Calu3 (cell line): ENCODE results near the gene NAGPA. TPM values are rescaled to one million over a fixed set of nuclear protein-coding genes. Genes with fewer than 3 reads are reported as not detected.

Source experiments
- BruUV-seq: library from RNA; stranded (reverse); fragments of 400-500 nt; replicated peaks from 2 replicates; lab custom pipeline; 2021; lab: Mats Ljungman, UMichigan
- CTCF ChIA-PET: fragments of 300-600 bp; sonication (Branson Sonifier 250); formaldehyde crosslinking; loops from one replicate; lab custom pipeline; 2022; ENCODE audit warnings: antibody characterized with exemption; lab: Charles Lee
- DNase-seq: peaks from one replicate; pipeline ENCODE4 v3.0.0; 2022
- H3K27ac Mint-ChIP-seq: one replicate; pipeline ENCODE4 v1.8.0; 2022; ENCODE audit warnings: mixed read lengths; ENCODE audit not compliant: unreplicated experiment
- H3K27me3 Mint-ChIP-seq: one replicate; pipeline ENCODE4 v1.8.0; 2022; ENCODE audit warnings: mixed read lengths; ENCODE audit not compliant: unreplicated experiment
- H3K36me3 Mint-ChIP-seq: one replicate; pipeline ENCODE4 v1.8.0; 2022; ENCODE audit warnings: mild to moderate bottlenecking, moderate library complexity, mixed read lengths; ENCODE audit not compliant: insufficient read depth, unreplicated experiment
- H3K4me1 Mint-ChIP-seq: one replicate; pipeline ENCODE4 v1.8.0; 2022; ENCODE audit warnings: mild to moderate bottlenecking, low read depth, mixed read lengths; ENCODE audit not compliant: unreplicated experiment
- H3K4me3 Mint-ChIP-seq: one replicate; pipeline ENCODE4 v1.8.0; 2022; ENCODE audit warnings: mild to moderate bottlenecking, low read depth, moderate library complexity, mixed read lengths; ENCODE audit not compliant: unreplicated experiment
- H3K9me3 Mint-ChIP-seq: one replicate; pipeline ENCODE4 v1.8.0; 2022; ENCODE audit warnings: low read depth, mixed read lengths; ENCODE audit not compliant: unreplicated experiment
- intact Hi-C: fragments of 100-400 bp; cut with micrococcal nuclease; formaldehyde crosslinking; loops from one replicate; pipeline ENCODE4 v1.10.0; 2022; ENCODE audit not compliant: unreplicated experiment
- total RNA-seq: library from RNA; stranded (reverse); gene quantifications from 2 replicates; pipeline ENCODE4 v1.2.3, GENCODE V29; 2022
- TF ChIP-seq, protein P1 (sequence below): fragments of 200-600 bp; IDR thresholded peaks from one replicate; pipeline ENCODE4 v1.8.0; 2022; ENCODE audit warnings: antibody characterized with exemption; ENCODE audit not compliant: unreplicated experiment

Gene NAGPA
- total RNA-seq, 1 experiment from 2014 or later, result 16.1 TPM

DNA sequence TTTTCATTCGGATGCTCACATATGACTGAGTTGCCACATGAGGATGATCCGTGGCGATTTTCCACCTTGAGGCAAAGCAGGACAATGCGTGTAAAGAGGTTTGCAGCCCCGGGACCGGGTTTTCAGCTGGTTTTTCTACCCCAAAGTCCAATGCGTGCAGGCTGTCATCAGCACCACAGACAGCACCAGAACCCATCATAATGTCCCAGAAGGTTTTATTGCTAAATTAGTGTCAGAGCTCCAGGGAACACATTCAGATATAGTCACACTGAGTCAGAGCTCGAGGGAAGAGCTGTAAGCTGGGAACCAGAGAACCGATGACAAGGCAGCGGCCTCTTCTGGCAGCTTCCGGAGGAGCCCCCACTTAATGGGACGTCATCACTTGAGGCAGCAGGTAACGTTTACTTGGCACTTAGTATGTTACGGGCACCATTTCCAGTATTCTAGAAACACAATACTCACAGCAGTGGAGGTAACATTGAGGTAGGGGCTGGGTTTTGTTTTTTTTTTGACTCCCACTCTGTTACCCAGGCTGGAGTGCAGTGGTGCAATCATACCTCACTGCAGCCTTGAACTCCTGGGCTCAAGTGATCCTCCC, 8.9 kb upstream of the NAGPA start:
- Mint-ChIP-seq H3K9me3 (no peaks in the 10 kb centered on the region), H3K36me3 (no peaks in the 10 kb centered on the region), H3K27me3 (peaks cover 94% of the 10 kb centered on the region), H3K4me3 (no peak overlapping the region), H3K4me1 (no peaks in the 10 kb centered on the region), H3K27ac (no peak overlapping the region)
- no peak for DNase-seq
- BruUV-seq, result no TSS peak
- TF ChIP-seq, protein P1, sequence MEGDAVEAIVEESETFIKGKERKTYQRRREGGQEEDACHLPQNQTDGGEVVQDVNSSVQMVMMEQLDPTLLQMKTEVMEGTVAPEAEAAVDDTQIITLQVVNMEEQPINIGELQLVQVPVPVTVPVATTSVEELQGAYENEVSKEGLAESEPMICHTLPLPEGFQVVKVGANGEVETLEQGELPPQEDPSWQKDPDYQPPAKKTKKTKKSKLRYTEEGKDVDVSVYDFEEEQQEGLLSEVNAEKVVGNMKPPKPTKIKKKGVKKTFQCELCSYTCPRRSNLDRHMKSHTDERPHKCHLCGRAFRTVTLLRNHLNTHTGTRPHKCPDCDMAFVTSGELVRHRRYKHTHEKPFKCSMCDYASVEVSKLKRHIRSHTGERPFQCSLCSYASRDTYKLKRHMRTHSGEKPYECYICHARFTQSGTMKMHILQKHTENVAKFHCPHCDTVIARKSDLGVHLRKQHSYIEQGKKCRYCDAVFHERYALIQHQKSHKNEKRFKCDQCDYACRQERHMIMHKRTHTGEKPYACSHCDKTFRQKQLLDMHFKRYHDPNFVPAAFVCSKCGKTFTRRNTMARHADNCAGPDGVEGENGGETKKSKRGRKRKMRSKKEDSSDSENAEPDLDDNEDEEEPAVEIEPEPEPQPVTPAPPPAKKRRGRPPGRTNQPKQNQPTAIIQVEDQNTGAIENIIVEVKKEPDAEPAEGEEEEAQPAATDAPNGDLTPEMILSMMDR, result no peak
- intact Hi-C loops, result no loop called here
- CTCF ChIA-PET, result interaction anchor here (0.6 to 1.0 kb wide), 2 partner anchors 8 to 457 kb away, joined by 3 to 4 read pairs; no protein-coding TSS in a partner anchor

DNA sequence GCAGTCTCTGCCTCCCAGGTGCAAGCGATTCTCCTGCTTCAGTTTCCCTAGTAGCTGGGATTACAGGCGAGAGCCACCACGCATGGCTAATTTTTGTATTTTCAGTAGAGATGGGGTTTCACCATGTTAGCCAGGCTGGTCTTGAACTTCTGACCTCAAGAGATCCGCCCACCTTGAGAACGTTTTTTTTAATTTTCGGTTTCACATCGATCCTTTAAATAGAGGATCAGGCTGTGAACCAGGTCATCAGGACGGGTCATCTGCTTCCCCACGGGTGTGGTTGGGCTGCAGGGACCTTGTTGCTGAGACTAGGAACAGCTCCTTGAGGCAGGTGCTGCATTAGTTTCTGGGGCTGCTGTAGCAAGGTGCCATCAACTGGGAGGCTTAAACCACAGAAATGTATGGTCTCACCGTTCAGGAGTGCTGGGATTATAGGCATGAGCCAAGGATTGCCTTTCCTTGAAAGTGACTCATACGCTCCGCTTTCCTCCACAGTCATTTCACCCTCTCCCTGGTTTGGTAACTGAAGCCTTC, 7.9 kb upstream of the NAGPA start:
- Mint-ChIP-seq H3K36me3 (no peaks in the 10 kb centered on the region), H3K27ac (no peak overlapping the region), H3K4me3 (no peak overlapping the region), H3K27me3 (peaks cover 93% of the 10 kb centered on the region), H3K4me1 (no peaks in the 10 kb centered on the region), H3K9me3 (no peaks in the 10 kb centered on the region)
- CTCF ChIA-PET, result interaction anchor here (0.6 to 1.0 kb wide), 2 partner anchors 9 to 181 kb away, joined by 4 to 6 read pairs; no protein-coding TSS in a partner anchor
- no peak for DNase-seq
- BruUV-seq, result no TSS peak
- TF ChIP-seq, protein P1, result no peak
- intact Hi-C loops, result no loop called here

- TF ChIP-seq, protein P1, result no peak
- Mint-ChIP-seq H3K4me3 (no peak overlapping the region), H3K36me3 (no peaks in the 10 kb centered on the region), H3K27ac (no peak overlapping the region), H3K9me3 (no peaks in the 10 kb centered on the region), H3K27me3 (peaks cover 93% of the 10 kb centered on the region), H3K4me1 (peaks cover 2% of the 10 kb centered on the region)
- CTCF ChIA-PET, result no interaction called here
- BruUV-seq, result no TSS peak
- intact Hi-C loops, result no loop called here
- no peak for DNase-seq
These were observed 6.7 kb upstream of the NAGPA start for GRCh38 chr16:5040451-5040850.

DNA sequence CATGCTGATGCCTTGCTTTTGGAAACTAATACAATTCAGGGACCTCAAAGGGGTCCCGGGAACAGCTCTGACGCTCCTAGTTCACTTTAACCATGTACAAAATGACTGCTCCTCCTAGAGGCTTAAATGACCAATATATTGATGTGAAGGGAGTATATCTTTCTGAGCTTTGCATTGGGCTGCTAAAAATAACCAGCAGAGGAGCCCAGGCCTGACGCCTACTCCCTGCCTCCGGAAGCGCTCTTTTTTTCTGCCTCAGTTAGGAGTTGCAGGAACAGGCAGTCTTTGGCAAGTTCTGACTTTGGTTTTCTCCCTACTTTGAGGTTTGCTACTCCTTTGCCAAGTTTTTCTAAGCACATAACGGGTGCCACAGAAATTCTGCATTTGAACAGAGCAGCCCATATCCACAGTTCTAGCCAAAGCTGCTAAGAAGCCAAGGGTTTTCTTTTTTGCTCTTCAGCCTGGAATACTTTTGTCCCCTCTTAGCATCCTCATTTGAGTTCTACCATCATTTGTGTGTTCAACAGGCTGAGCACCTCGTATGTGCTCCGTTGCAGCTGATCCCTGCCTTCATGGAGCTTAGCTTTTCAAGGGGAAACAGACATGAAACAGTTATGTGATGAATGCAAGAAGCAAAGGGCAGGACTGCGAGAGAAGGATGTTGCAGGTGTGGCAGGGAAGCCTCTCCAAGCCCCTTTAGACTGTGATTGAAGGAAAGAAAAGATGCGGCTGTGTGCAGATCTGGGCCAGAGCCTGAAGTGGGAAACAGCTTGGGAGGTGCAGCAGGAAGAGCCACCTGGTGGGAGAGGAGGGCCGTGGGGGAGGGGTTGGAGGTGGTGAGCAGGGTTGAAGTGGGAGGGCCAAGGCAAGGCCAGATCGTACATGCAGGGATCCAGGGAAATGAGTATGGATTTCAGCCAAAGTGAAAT, 2.8 kb upstream of the NAGPA start:
- BruUV-seq, result no TSS peak
- H3K4me1 Mint-ChIP-seq, result peaks cover 25% of the 10 kb centered on the region
- peaks cover 21% of the 10 kb centered on the region for H3K36me3 Mint-ChIP-seq
- no peak for DNase-seq
- no peaks in the 10 kb centered on the region for H3K9me3 Mint-ChIP-seq
- no peak overlapping the region for H3K27ac Mint-ChIP-seq
- TF ChIP-seq, protein P1, result no peak
- intact Hi-C loops, result no loop called here
- H3K27me3 Mint-ChIP-seq, result peaks cover 68% of the 10 kb centered on the region
- CTCF ChIA-PET, result interaction anchor here (0.6 kb wide), 1 partner anchor 406 kb away, joined by 4 read pairs; no protein-coding TSS in a partner anchor
- H3K4me3 Mint-ChIP-seq, result no peak overlapping the region
